Measurements from ENCODE around the gene RPL7A. TPM values are rescaled to one million over a fixed set of nuclear protein-coding genes. Genes with fewer than 3 reads are reported as not detected.

The RPL7A gene
- total RNA-seq, 1 donor from 2014 or later, result 2,746 TPM

DNA sequence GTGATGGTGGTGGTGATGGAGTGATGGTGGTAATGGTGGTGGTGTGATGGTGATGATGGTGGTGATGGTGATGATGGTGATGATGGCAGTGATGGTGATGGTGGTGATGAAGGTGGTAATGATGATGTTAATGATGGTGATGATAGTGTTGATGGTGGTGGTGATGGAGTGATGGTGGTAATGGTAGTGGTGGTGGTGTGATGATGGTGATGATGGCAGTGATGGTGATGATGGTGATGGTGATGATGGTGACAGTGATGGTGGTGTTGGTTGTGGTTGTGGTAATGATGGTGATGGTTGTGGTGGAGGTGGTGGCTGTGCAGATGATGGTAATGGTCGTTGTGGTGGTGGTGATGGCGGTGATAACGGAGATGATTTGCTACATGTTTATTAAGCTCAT is 35.4 kb downstream of the RPL7A start:
- Mint-ChIP-seq H3K4me3 (no peak overlapping the region), H3K27me3 (ENCODE audit: low read depth) (no peaks in the 10 kb centered on the region), H3K9me3 (no peaks in the 10 kb centered on the region), H3K4me1 (peaks cover 11% of the 10 kb centered on the region), H3K36me3 (ENCODE audit: low read depth) (no peaks in the 10 kb centered on the region), H3K27ac (ENCODE audit: unreplicated experiment) (no peak overlapping the region)
- no peak for DNase-seq (ENCODE audit: low read depth, low spot score)
- TF ChIP-seq, protein P1, sequence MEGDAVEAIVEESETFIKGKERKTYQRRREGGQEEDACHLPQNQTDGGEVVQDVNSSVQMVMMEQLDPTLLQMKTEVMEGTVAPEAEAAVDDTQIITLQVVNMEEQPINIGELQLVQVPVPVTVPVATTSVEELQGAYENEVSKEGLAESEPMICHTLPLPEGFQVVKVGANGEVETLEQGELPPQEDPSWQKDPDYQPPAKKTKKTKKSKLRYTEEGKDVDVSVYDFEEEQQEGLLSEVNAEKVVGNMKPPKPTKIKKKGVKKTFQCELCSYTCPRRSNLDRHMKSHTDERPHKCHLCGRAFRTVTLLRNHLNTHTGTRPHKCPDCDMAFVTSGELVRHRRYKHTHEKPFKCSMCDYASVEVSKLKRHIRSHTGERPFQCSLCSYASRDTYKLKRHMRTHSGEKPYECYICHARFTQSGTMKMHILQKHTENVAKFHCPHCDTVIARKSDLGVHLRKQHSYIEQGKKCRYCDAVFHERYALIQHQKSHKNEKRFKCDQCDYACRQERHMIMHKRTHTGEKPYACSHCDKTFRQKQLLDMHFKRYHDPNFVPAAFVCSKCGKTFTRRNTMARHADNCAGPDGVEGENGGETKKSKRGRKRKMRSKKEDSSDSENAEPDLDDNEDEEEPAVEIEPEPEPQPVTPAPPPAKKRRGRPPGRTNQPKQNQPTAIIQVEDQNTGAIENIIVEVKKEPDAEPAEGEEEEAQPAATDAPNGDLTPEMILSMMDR (conservative IDR thresholded peaks at IDR 0.05), result no peak

DNA sequence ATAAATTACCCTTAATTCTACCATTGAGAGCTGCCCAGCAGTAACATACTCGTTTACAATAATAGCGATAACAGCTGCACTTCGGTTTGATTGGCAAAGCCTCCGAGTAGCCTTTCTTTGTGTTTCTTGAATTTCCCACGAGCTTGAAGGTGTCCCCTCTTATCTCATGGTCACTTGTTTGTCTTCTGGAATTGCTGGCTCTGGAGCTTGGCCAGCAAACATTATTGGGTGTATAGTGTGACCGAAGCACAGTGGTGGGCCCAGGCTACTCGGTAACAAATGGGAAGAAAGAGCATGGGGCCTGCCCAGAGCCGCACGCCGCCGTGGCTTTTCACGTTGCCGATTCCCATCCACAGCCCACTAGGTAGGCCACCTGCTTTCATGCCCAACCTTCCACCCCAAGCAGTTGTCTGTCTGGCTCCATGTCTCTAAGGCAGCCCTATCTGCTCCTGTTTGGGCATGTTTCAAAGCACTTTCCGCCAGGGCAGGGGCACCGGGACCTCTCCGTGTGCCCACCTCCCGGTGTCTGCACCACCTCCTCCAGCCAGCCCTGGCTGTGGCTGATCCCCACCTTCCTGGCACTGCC is 36.8 kb downstream of the RPL7A start:
- TF ChIP-seq, protein P1 (conservative IDR thresholded peaks at IDR 0.05), result no peak
- no peak overlapping the region for H3K4me3 Mint-ChIP-seq
- H3K9me3 Mint-ChIP-seq, result no peaks in the 10 kb centered on the region
- DNase-seq (ENCODE audit: low read depth, low spot score), result no peak
- H3K27me3 Mint-ChIP-seq (ENCODE audit: low read depth), result no peaks in the 10 kb centered on the region
- no peak overlapping the region for H3K27ac Mint-ChIP-seq (ENCODE audit: unreplicated experiment)
- H3K4me1 Mint-ChIP-seq, result no peaks in the 10 kb centered on the region
- H3K36me3 Mint-ChIP-seq (ENCODE audit: low read depth), result no peaks in the 10 kb centered on the region

DNA sequence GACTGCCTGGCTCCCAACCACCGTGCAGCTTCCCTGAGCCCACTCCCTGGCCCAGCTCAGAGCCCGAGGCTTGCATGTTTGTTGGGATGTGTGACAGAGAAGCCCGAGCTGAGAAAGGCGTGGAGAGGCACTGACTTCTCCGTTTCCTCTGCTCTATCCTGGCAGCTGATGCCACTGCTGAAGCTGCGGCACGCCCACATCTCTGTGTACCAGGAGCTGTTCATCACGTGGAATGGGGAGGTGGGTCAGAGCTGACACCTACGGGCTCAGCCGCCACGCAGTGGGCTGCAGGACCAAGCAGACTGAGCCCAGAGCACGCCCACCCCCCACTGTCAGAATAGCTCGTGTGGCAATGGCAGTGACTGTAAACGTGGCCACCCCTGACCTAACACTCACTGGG is 37.4 kb downstream of the RPL7A start:
- no peaks in the 10 kb centered on the region for H3K36me3 Mint-ChIP-seq (ENCODE audit: low read depth)
- no peak for DNase-seq (ENCODE audit: low read depth, low spot score)
- TF ChIP-seq, protein P1 (conservative IDR thresholded peaks at IDR 0.05), result no peak
- no peaks in the 10 kb centered on the region for H3K9me3 Mint-ChIP-seq
- no peaks in the 10 kb centered on the region for H3K4me1 Mint-ChIP-seq
- no peak overlapping the region for H3K27ac Mint-ChIP-seq (ENCODE audit: unreplicated experiment)
- H3K4me3 Mint-ChIP-seq, result no peak overlapping the region
- H3K27me3 Mint-ChIP-seq (ENCODE audit: low read depth), result no peaks in the 10 kb centered on the region

DNA sequence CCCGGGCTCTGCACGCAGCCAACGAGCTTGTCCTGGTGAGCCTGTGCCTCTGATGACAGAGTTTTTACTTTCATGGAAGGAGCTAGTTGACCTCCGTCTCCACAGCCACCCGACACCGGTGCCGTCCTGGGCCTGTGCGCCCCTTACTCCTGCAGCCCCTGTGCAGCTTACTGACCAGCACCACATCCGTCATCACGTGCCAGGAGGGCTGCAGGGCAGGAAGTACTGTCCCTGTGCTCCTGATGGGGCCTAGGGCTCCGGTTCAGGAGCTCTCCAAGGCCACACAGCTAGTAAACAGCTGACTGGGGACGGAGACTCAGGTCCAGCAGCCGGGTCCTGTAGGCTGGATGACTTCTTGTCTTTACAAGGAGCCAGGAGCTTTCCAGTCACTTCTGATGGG is 38.3 kb downstream of the RPL7A start:
- TF ChIP-seq, protein P1 (conservative IDR thresholded peaks at IDR 0.05), result no peak
- no peak overlapping the region for H3K4me3 Mint-ChIP-seq
- no peak overlapping the region for H3K27ac Mint-ChIP-seq (ENCODE audit: unreplicated experiment)
- DNase-seq (ENCODE audit: low read depth, low spot score), result no peak
- no peaks in the 10 kb centered on the region for H3K9me3 Mint-ChIP-seq
- H3K4me1 Mint-ChIP-seq, result no peaks in the 10 kb centered on the region
- no peaks in the 10 kb centered on the region for H3K36me3 Mint-ChIP-seq (ENCODE audit: low read depth)
- no peaks in the 10 kb centered on the region for H3K27me3 Mint-ChIP-seq (ENCODE audit: low read depth)

DNA sequence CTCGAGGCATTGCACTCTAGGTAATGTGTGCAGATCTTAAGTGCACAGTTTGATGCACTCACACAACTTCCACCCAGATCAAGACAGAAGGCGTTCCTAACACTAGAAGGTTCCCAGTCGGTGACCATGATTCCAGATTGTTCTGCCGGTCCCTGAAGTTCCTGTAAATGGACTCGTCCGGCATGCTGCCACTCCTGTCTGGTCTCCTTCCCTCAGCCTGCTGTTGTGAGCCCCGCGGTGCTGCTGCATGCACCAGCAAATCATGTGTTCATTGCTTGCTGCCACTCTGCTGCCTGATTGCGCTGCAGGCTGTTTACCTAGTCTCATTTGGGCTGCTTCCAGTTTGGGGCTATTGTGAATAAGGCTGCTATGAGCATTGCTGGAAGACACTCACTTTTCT is 39.7 kb downstream of the RPL7A start:
- Mint-ChIP-seq H3K9me3 (no peaks in the 10 kb centered on the region), H3K27me3 (ENCODE audit: low read depth) (no peaks in the 10 kb centered on the region), H3K4me3 (no peak overlapping the region), H3K27ac (ENCODE audit: unreplicated experiment) (no peak overlapping the region), H3K4me1 (no peaks in the 10 kb centered on the region), H3K36me3 (ENCODE audit: low read depth) (no peaks in the 10 kb centered on the region)
- no peak for DNase-seq (ENCODE audit: low read depth, low spot score)
- TF ChIP-seq, protein P1 (conservative IDR thresholded peaks at IDR 0.05), result no peak

All from neural crest cell (in vitro differentiated cells).